NCI-H748 treated with DMSO at 0.1 percent for 48 hours (cell line): Measurements from ENCODE around the gene AMBP.

ENCODE experiments used
- DNase-seq: peaks from one replicate; lab custom pipeline; 2025; lab: John Stamatoyannopoulos, UW

AMBP gene

GRCh38 chr9:114078021-114078780, at the start of gene AMBP:
AMBP (minus strand) TSS chr9:114078300; CDS start chr9:114078209, 91 bp downstream.
- no peak for DNase-seq

GRCh38 chr9:114126247-114127060, 48.4 kb upstream of the AMBP start:
- DNase-seq = no peak

GRCh38 chr9:114125476-114126013, 47.4 kb upstream of the AMBP start:
- DNase-seq = no peak

GRCh38 chr9:114124666-114125475, 46.8 kb upstream of the AMBP start:
- no peak for DNase-seq

- DNase-seq = no peak
Measured at GRCh38 chr9:114124138-114124537, 46.0 kb upstream of the AMBP start.

- DNase-seq = no peak
Measured at GRCh38 chr9:114123031-114123977, 45.2 kb upstream of the AMBP start.

GRCh38 chr9:114122136-114123027, 44.3 kb upstream of the AMBP start:
- DNase-seq = no peak

- DNase-seq = no peak
Measured at GRCh38 chr9:114121227-114122135, 43.4 kb upstream of the AMBP start.

GRCh38 chr9:114120192-114121014, 42.3 kb upstream of the AMBP start:
- DNase-seq = no peak

GRCh38 chr9:114119242-114120191, 41.4 kb upstream of the AMBP start:
- DNase-seq = no peak

- DNase-seq = peak; percentile 67
Measured at GRCh38 chr9:114117996-114118830, 40.1 kb upstream of the AMBP start.

- DNase-seq = no peak
Measured at GRCh38 chr9:114117614-114117995, 39.5 kb upstream of the AMBP start.

- no peak for DNase-seq
Measured at GRCh38 chr9:114116126-114116747, 38.1 kb upstream of the AMBP start.

GRCh38 chr9:114115654-114116125, 37.6 kb upstream of the AMBP start:
- DNase-seq = no peak

- no peak for DNase-seq
Measured at GRCh38 chr9:114114364-114114763, 36.3 kb upstream of the AMBP start.
